Osteoblast (primary cell): ENCODE data around the gene EDIL3. TPM values are rescaled to one million over a fixed set of nuclear protein-coding genes. Genes with fewer than 3 reads are reported as not detected.

Source experiments
- DNase-seq: peaks from one replicate; pipeline ENCODE4 v3.0.0; 2011; ENCODE audit warnings: low spot score, mixed read lengths; ENCODE audit not compliant: insufficient read length; ENCODE audit errors: missing footprints
- H2AFZ ChIP-seq: 2 replicates; pipeline ENCODE4 v1.6.0; 2011; ENCODE audit warnings: mild to moderate bottlenecking, low read length
- H3K27ac ChIP-seq: 2 replicates; pipeline ENCODE4 v1.5.1; 2011; ENCODE audit warnings: mild to moderate bottlenecking, low read depth, low read length, moderate library complexity
- H3K27me3 ChIP-seq: 2 replicates; pipeline ENCODE4 v1.6.0; 2012; ENCODE audit warnings: mild to moderate bottlenecking, control low read depth, inconsistent platforms, low read length, moderate library complexity; ENCODE audit not compliant: insufficient read depth
- H3K36me3 ChIP-seq: 2 replicates; pipeline ENCODE4 v1.5.1; 2011; ENCODE audit warnings: mild to moderate bottlenecking, low read length, control low read depth, moderate library complexity; ENCODE audit not compliant: insufficient read depth
- H3K4me1 ChIP-seq: 2 replicates; pipeline ENCODE4 v1.5.1; 2011; ENCODE audit warnings: mild to moderate bottlenecking, low read length, control low read depth, moderate library complexity; ENCODE audit not compliant: insufficient read depth
- H3K4me2 ChIP-seq: 2 replicates; pipeline ENCODE4 v1.6.0; 2011; ENCODE audit warnings: mild to moderate bottlenecking, low read length; ENCODE audit not compliant: insufficient read depth
- H3K4me3 ChIP-seq: fragments of 200-600 bp; sonication (generic); 3 replicates; pipeline ENCODE4 v1.5.1; 2012; ENCODE audit warnings: mild to moderate bottlenecking, low read length, inconsistent platforms; ENCODE audit not compliant: insufficient read depth
- H3K79me2 ChIP-seq: 2 replicates; pipeline ENCODE4 v1.6.0; 2012; ENCODE audit warnings: mild to moderate bottlenecking, low read length, control low read depth, inconsistent platforms; ENCODE audit not compliant: insufficient read depth
- H3K9me3 ChIP-seq: 2 replicates; pipeline ENCODE4 v1.5.1; 2011; ENCODE audit warnings: low read depth, low read length, control low read depth
- H4K20me1 ChIP-seq: 2 replicates; pipeline ENCODE4 v1.6.0; 2012; ENCODE audit warnings: mild to moderate bottlenecking, low read length, control low read depth; ENCODE audit not compliant: insufficient read depth
- total RNA-seq: library from RNA; depleted of rRNA; stranded (reverse); fragments of >200 nt; gene quantifications from 2 replicates; pipeline ENCODE4 v1.2.3, GENCODE V29; 2012
- TF ChIP-seq, protein P1 (sequence below): IDR thresholded peaks from 2 replicates; pipeline ENCODE4 v1.5.1; 2011; ENCODE audit warnings: mild to moderate bottlenecking, low read depth, low read length, moderate library complexity; ENCODE audit errors: extremely low read depth

The EDIL3 gene
- total RNA-seq, 1 donor, result 366 TPM

DNA sequence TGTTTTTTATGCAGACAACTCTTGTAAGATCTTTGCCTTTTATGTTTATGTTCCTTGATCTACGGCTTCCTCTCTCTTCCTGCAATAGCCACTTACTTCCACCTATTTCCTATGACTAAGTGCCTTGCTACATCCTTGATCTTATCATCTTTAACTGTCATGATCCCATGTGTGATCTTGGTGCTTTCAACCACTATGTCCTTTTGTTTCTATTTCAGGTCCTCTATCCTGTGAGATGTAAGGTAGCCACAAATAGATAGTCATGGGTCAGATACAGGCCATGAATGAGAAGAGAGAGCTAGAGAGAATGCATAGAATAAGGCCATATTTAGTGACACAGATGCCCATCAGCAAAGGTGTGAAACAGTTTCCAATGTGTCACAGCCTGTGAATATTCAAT, 420.4 kb downstream of the EDIL3 start:
- H3K27me3 ChIP-seq, result no peaks in the 10 kb centered on the region
- H3K27ac ChIP-seq, result no peak overlapping the region
- H3K79me2 ChIP-seq, result no peaks in the 10 kb centered on the region
- no peaks in the 10 kb centered on the region for H4K20me1 ChIP-seq
- no peaks in the 10 kb centered on the region for H3K4me1 ChIP-seq
- H3K36me3 ChIP-seq, result no peaks in the 10 kb centered on the region
- DNase-seq, result no peak
- H2AFZ ChIP-seq, result no peak overlapping the region
- H3K4me3 ChIP-seq, result no peak overlapping the region
- H3K9me3 ChIP-seq, result no peaks in the 10 kb centered on the region
- no peak overlapping the region for H3K4me2 ChIP-seq
- TF ChIP-seq, protein P1, sequence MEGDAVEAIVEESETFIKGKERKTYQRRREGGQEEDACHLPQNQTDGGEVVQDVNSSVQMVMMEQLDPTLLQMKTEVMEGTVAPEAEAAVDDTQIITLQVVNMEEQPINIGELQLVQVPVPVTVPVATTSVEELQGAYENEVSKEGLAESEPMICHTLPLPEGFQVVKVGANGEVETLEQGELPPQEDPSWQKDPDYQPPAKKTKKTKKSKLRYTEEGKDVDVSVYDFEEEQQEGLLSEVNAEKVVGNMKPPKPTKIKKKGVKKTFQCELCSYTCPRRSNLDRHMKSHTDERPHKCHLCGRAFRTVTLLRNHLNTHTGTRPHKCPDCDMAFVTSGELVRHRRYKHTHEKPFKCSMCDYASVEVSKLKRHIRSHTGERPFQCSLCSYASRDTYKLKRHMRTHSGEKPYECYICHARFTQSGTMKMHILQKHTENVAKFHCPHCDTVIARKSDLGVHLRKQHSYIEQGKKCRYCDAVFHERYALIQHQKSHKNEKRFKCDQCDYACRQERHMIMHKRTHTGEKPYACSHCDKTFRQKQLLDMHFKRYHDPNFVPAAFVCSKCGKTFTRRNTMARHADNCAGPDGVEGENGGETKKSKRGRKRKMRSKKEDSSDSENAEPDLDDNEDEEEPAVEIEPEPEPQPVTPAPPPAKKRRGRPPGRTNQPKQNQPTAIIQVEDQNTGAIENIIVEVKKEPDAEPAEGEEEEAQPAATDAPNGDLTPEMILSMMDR, result no peak

DNA sequence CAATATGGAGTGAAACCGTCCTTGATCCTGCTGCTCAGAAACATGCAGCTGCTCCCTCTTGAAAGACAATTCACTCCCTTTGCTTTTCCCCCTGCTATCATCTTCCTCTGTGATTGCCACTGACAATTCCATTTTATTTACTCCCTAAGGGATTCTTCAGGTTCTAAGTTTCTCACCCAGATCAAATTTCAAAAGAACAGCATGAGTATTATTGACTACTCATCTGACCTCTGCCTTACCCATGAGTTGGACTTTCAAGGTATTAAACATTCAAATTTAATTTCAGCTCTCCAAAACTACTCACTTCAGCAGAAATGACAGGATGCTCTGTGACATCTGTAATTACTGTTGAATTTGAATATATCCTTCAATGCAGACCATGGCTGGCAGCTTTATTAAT, 427.5 kb downstream of the EDIL3 start:
- Histone ChIP-seq H3K4me3 (no peak overlapping the region), H2AFZ (no peak overlapping the region), H3K4me1 (peaks cover 35% of the 10 kb centered on the region), H4K20me1 (no peaks in the 10 kb centered on the region), H3K4me2 (peak overlapping the region; percentile 76), H3K36me3 (peaks cover 3% of the 10 kb centered on the region), H3K27ac (peak overlapping the region; percentile 79), H3K27me3 (no peaks in the 10 kb centered on the region), H3K79me2 (no peaks in the 10 kb centered on the region), H3K9me3 (no peaks in the 10 kb centered on the region)
- TF ChIP-seq, protein P1, result no peak
- DNase-seq, result no peak

DNA sequence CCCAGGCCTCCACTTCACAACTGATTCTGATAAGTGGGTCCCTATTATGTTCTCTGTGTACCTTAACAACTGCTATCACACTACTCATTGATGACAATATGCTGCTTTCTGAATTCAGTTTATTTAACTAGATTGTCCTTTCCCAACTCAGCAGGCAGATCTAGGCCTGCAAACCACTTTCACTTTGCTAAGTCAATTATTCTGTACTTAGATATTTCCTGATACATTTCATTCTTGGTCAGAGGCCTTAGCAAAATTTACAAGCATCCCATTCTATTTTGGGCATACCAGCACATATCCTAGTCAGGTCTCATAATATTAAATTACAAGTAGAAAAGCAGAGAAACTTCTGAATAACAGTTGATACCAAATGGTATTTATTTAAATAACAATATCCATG, 428.3 kb downstream of the EDIL3 start:
- no peaks in the 10 kb centered on the region for H3K9me3 ChIP-seq
- peak overlapping the region; percentile 76 for H3K4me2 ChIP-seq
- no peaks in the 10 kb centered on the region for H4K20me1 ChIP-seq
- peaks cover 35% of the 10 kb centered on the region for H3K4me1 ChIP-seq
- TF ChIP-seq, protein P1, result no peak
- no peaks in the 10 kb centered on the region for H3K79me2 ChIP-seq
- no peaks in the 10 kb centered on the region for H3K27me3 ChIP-seq
- DNase-seq, result no peak
- peak overlapping the region; percentile 79 for H3K27ac ChIP-seq
- H2AFZ ChIP-seq, result peak overlapping the region; percentile 52
- H3K4me3 ChIP-seq, result peak overlapping the region; percentile 47
- peaks cover 3% of the 10 kb centered on the region for H3K36me3 ChIP-seq

DNA sequence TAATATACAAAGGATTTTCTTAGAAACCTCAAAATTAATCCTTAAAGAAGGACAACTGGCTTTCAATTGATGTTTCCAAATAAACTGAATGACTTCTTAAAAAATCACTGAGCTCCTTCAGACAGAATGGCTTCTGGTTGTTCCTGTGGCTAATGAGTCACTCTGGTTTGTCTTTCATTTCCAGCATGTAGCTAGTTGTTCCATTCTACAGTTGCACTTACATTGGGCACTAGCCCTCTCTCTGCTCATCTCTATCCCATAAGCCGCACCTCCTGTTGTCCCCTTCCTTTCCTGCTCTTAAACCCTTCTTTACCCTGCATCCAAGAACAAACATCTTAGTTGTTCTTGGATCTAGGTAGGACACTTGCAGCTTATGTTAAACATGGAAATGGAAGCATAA, 428.8 kb downstream of the EDIL3 start:
- no peaks in the 10 kb centered on the region for H4K20me1 ChIP-seq
- peak overlapping the region; percentile 76 for H3K4me2 ChIP-seq
- no peaks in the 10 kb centered on the region for H3K9me3 ChIP-seq
- no peaks in the 10 kb centered on the region for H3K27me3 ChIP-seq
- peak overlapping the region; percentile 52 for H2AFZ ChIP-seq
- TF ChIP-seq, protein P1, result no peak
- DNase-seq, result no peak
- peaks cover 3% of the 10 kb centered on the region for H3K36me3 ChIP-seq
- peak overlapping the region; percentile 47 for H3K4me3 ChIP-seq
- no peaks in the 10 kb centered on the region for H3K79me2 ChIP-seq
- H3K27ac ChIP-seq, result peak overlapping the region; percentile 79
- H3K4me1 ChIP-seq, result peaks cover 35% of the 10 kb centered on the region
